K562 (cell line): ENCODE measurements around the gene TPBGL. TPM values are rescaled to one million over a fixed set of nuclear protein-coding genes. Genes with fewer than 3 reads are reported as not detected.

ENCODE experiments used
- ATAC-seq: fragments of 200-7000 bp; cut with Tn5 transposase; 3 replicates; pipeline ENCODE4 v1.9.1; 2020; ENCODE audit warnings: moderate library complexity
- BruUV-seq: library from RNA; stranded (reverse); fragments of 400-500 nt; replicated peaks from 2 replicates; lab custom pipeline; 2021; lab: Mats Ljungman, UMichigan
- CTCF ChIA-PET: fragments of 300-600 bp; formaldehyde crosslinking; extraction: SDS; loops from one replicate; lab custom pipeline; 2021; ENCODE audit warnings: low intra/inter-chr PET ratio; lab: Yijun Ruan, JAX
- POLR2A ChIA-PET: fragments of 300-600, 350-650 bp; sonication (Branson Sonifier 250); formaldehyde crosslinking; extraction: SDS; loops from one replicate; lab custom pipeline; 2021; ENCODE audit warnings: antibody characterized with exemption, inconsistent platforms; lab: Yijun Ruan, JAX
- DNase-seq, 4 experiments: peaks; one replicate each; pipeline versions ENCODE4 v3.0.0 to v3.0.0-alpha.2; 2011 to 2018; ENCODE audit warnings: low spot score in 3 of 4, mixed read lengths in 3 of 4; ENCODE audit errors: extremely low read depth in 1 of 4
- FAIRE-seq: peaks from 2 replicates; lab custom pipeline; 2011; peaks lifted over from hg19 to GRCh38; lab: Jason Lieb, UNC
- H2AFZ ChIP-seq: 2 replicates; pipeline ENCODE4 v1.6.0; 2011; ENCODE audit warnings: low read depth, low read length, control low read depth, inconsistent platforms
- H3K27ac ChIP-seq: fragments of 200-600 bp; 3 replicates; pipeline ENCODE4 v1.8.0; 2011; ENCODE audit warnings: low read depth, mild to moderate bottlenecking, control low read depth, inconsistent platforms, low read length, moderate library complexity, mixed read lengths; ENCODE audit errors: extremely low read depth
- H3K27me3 ChIP-seq, 2 experiments: fragments of 300-600 bp in 1 of 2; 2 replicates in 1 of 2; 3 replicates in 1 of 2; pipeline versions ENCODE4 v1.6.0 to v1.8.0; 2011; ENCODE audit warnings: inconsistent platforms in 2 of 2, low read length in 2 of 2, mild to moderate bottlenecking in 1 of 2, mixed read lengths in 1 of 2, moderate library complexity in 1 of 2; ENCODE audit not compliant: control insufficient read depth in 2 of 2, insufficient read depth in 2 of 2
- H3K36me3 ChIP-seq: fragments of 300-600 bp; 3 replicates; pipeline ENCODE4 v1.8.0; 2011; ENCODE audit warnings: mild to moderate bottlenecking, low read length, inconsistent platforms; ENCODE audit not compliant: control insufficient read depth, insufficient read depth
- H3K4me1 ChIP-seq, 2 experiments: fragments of 200-600 bp in 1 of 2; replicated peaks in 1 of 2; 2 replicates in 1 of 2; 3 replicates in 1 of 2; pipeline versions ENCODE4 v1.5.1 to v1.8.0; 2011; ENCODE audit warnings: inconsistent platforms in 2 of 2, low read length in 2 of 2, mild to moderate bottlenecking in 1 of 2, mixed read lengths in 1 of 2, moderate library complexity in 1 of 2; ENCODE audit not compliant: control insufficient read depth in 2 of 2, insufficient read depth in 2 of 2
- H3K4me2 ChIP-seq: 2 replicates; pipeline ENCODE4 v1.6.1; 2011; ENCODE audit warnings: low read length, control low read depth, inconsistent platforms, mixed read lengths; ENCODE audit not compliant: insufficient read depth
- H3K4me3 ChIP-seq: fragments of 200-600 bp; sonication (generic), shearing (Covaris generic); 2 replicates; pipeline ENCODE4 v1.5.1; 2016; ENCODE audit warnings: control low read depth, inconsistent platforms
- H3K79me2 ChIP-seq: fragments of 200-600 bp; 3 replicates; pipeline ENCODE4 v1.8.0; 2011; ENCODE audit warnings: low read length, inconsistent platforms; ENCODE audit not compliant: control insufficient read depth, insufficient read depth
- H3K9ac ChIP-seq, 2 experiments: 2 replicates each; pipeline versions ENCODE4 v1.6.0 to v1.6.1; 2011; ENCODE audit warnings: low read depth in 2 of 2, low read length in 2 of 2, control low read depth in 1 of 2, inconsistent platforms in 1 of 2, mild to moderate bottlenecking in 1 of 2, mixed read lengths in 1 of 2; ENCODE audit not compliant: insufficient read depth in 1 of 2
- H3K9me1 ChIP-seq: one replicate; pipeline ENCODE4 v1.6.0; 2011; ENCODE audit warnings: inconsistent platforms, mild to moderate bottlenecking, low read length, moderate library complexity; ENCODE audit not compliant: control insufficient read depth, insufficient read depth
- H3K9me3 ChIP-seq: replicated peaks from 2 replicates; pipeline ENCODE4 v1.5.1; 2011; ENCODE audit warnings: low read depth, low read length, inconsistent platforms; ENCODE audit not compliant: control insufficient read depth, insufficient read depth
- H4K20me1 ChIP-seq: replicated peaks from 2 replicates; pipeline ENCODE4 v1.6.1; 2011; ENCODE audit warnings: low read length, inconsistent platforms, mixed read lengths; ENCODE audit not compliant: control insufficient read depth, insufficient read depth
- GATAD2A ChIP-seq: fragments of 450-650 bp; IDR thresholded peaks from 2 replicates; pipeline ENCODE4 v1.6.1; 2017
- GTF3C2 ChIP-seq: IDR thresholded peaks from 3 replicates; pipeline ENCODE4 v1.6.1; 2011; ENCODE audit warnings: borderline replicate concordance, mild to moderate bottlenecking, moderate library complexity; ENCODE audit not compliant: insufficient read length; ENCODE audit errors: extremely low read depth
- NELFE ChIP-seq: IDR thresholded peaks from 2 replicates; pipeline ENCODE4 v1.6.1; 2011; ENCODE audit warnings: mild to moderate bottlenecking; ENCODE audit not compliant: insufficient read depth, insufficient read length
- POLR2G ChIP-seq: fragments of 200-400 bp; formaldehyde crosslinking; IDR thresholded peaks from 2 replicates; pipeline ENCODE4 v1.6.1; 2017; ENCODE audit warnings: low read depth, mild to moderate bottlenecking, antibody characterized with exemption, low read length, moderate library complexity
- PRMT5 ChIP-seq: sonication (generic); formaldehyde crosslinking; IDR thresholded peaks from 2 replicates; pipeline ENCODE4 v1.5.0; 2020; ENCODE audit warnings: missing genetic modification reagents
- ZFP36 ChIP-seq: fragments of 150-350 bp; IDR thresholded peaks from 2 replicates; pipeline ENCODE4 v1.6.1; 2018; ENCODE audit warnings: low read length, low read depth; ENCODE audit not compliant: partially characterized antibody
- WGBS: fragments of 100-300 bp; shearing (Covaris generic); methylation state at CpG from one replicate; pipeline ENCODE4 v1.1.6; 2016; ENCODE audit warnings: low coverage, mixed read lengths; ENCODE audit not compliant: insufficient coverage; ENCODE audit errors: missing lambda C conversion rate; 5-methylcytosine and 5-hydroxymethylcytosine counted together
- in situ Hi-C: fragments of 300-500 bp; cut with MboI; formaldehyde crosslinking; loops from 4 replicates; pipeline ENCODE4 v1.15.0; 2018; ENCODE audit warnings: inconsistent platforms, mixed read lengths
- intact Hi-C: fragments of 100-400 bp; cut with micrococcal nuclease; formaldehyde crosslinking; loops from 2 replicates; pipeline ENCODE4 v1.14.2; 2022
- polyA plus RNA-seq, 8 experiments: library from polyadenylated mRNA; depleted of rRNA in 4 of 8; stranded (reverse) in 5 of 8; unstranded in 3 of 8; fragments of >200 nt; fragmentation: Nextera tagmentation in 2 of 8; fragmentation: Illumina TruSeq in 1 of 8; extraction: Ambion mirVana in 2 of 8; extraction: Trizol in 1 of 8; gene quantifications; 2 replicates each; pipeline versions ENCODE4 v1.2.1 to v1.2.3, GENCODE V29; 2011 to 2014; ENCODE audit warnings: inconsistent platforms in 1 of 8, missing spikeins in 1 of 8
- total RNA-seq, 7 experiments: library from RNA; depleted of rRNA in 6 of 7; stranded (reverse); fragments of >200 nt in 6 of 7; fragmentation: Illumina TruSeq in 2 of 7; extraction: Trizol in 2 of 7; gene quantifications; 2 replicates each; pipeline versions ENCODE4 v1.2.1 to v1.2.3, GENCODE V29; 2011 to 2021; ENCODE audit warnings: low replicate concordance in 1 of 7

Gene TPBGL
- total and polyA plus RNA-seq, 9 of the 15 experiments (the other 6 are each of a cell fraction or from before 2014, with no cell fraction given): 0.04 to 0.11 (median 0.06) TPM; not detected in 6

GRCh38 chr11:75272821-75273301 lies 32.3 kb downstream of the TPBGL start:
- H3K4me3 ChIP-seq: no peak overlapping the region
- FAIRE-seq: no peak
- H3K27me3 ChIP-seq: no peaks in the 10 kb centered on the region
- no peak for DNase-seq
- H3K4me1 ChIP-seq: peaks cover 0 to 6% of the 10 kb centered on the region in 2 experiments; a peak in 2 of 5 replicates
- no peaks in the 10 kb centered on the region for H4K20me1 ChIP-seq
- peaks cover 4% of the 10 kb centered on the region for H3K9me1 ChIP-seq
- ATAC-seq: no peak
- no peak overlapping the region for H3K4me2 ChIP-seq
- intact Hi-C loops (no loop called here), in situ Hi-C loops (no loop called here)
- WGBS: 75% methylated on average over 10 of the region's 12 CpGs
- H3K27ac ChIP-seq: no peak overlapping the region
- no TSS peak for BruUV-seq
- H3K9ac ChIP-seq: no peak overlapping the region
- H3K79me2 ChIP-seq: no peaks in the 10 kb centered on the region
- TF ChIP-seq POLR2G (0 out of 2 replicates have a peak, but pooled peaks have one; percentile 16), NELFE (no peak)
- no peaks in the 10 kb centered on the region for H3K9me3 ChIP-seq
- peaks cover 59% of the 10 kb centered on the region for H3K36me3 ChIP-seq
- no peak overlapping the region for H2AFZ ChIP-seq
- ChIA-PET CTCF (no interaction called here), POLR2A (interaction anchor here (0.7 kb wide), 1 partner anchor 724 kb away, joined by 3 read pairs; no protein-coding TSS in a partner anchor)

GRCh38 chr11:75273411-75274391 lies 33.1 kb downstream of the TPBGL start:
- Histone ChIP-seq H4K20me1 (no peaks in the 10 kb centered on the region), H3K9ac (no peak overlapping the region), H3K9me3 (no peaks in the 10 kb centered on the region), H3K4me1 (peaks cover 0 to 4% of the 10 kb centered on the region in 2 experiments; a peak in 2 of 5 replicates), H3K27ac (no peak overlapping the region), H3K27me3 (no peaks in the 10 kb centered on the region), H3K9me1 (peaks cover 4% of the 10 kb centered on the region), H3K4me2 (no peak overlapping the region), H3K4me3 (no peak overlapping the region), H2AFZ (no peak overlapping the region), H3K79me2 (no peaks in the 10 kb centered on the region), H3K36me3 (peaks cover 65% of the 10 kb centered on the region)
- ATAC-seq (no peak), DNase-seq (no peak), FAIRE-seq (no peak)
- TF ChIP-seq ZFP36 (peak; percentile 95), GATAD2A (no peak), GTF3C2 (peak; percentile 12), PRMT5 (no peak)
- intact Hi-C loops: no loop called here
- POLR2A ChIA-PET: no interaction called here
- no TSS peak for BruUV-seq
- WGBS: 87% methylated on average over 15 of the region's 15 CpGs
- in situ Hi-C loops: no loop called here
- CTCF ChIA-PET: no interaction called here
